GM10248 (cell line): ENCODE data around the gene TLE2.

Experiments
- CTCF ChIA-PET: fragments of 300-600 bp; sonication (Branson Sonifier 250); formaldehyde crosslinking; extraction: SDS; loops from one replicate; lab custom pipeline; 2021; ENCODE audit warnings: antibody characterized with exemption; lab: Yijun Ruan, JAX
- POLR2A ChIA-PET: fragments of 350-650 bp; sonication (Branson Sonifier 250); formaldehyde crosslinking; extraction: SDS; loops from one replicate; lab custom pipeline; 2020; ENCODE audit warnings: antibody characterized with exemption; lab: Yijun Ruan, JAX
- DNase-seq: peaks from one replicate; pipeline ENCODE4 v3.0.0; 2012; ENCODE audit errors: extremely low spot score
- TF ChIP-seq, protein P1 (sequence below): IDR thresholded peaks from 2 replicates; pipeline ENCODE4 v1.5.1; 2012; ENCODE audit warnings: mild to moderate bottlenecking, low read depth; ENCODE audit errors: extremely low read depth, missing control alignments, control extremely low read depth

The TLE2 gene

GRCh38 chr19:3035542-3036118 lies 6.5 kb upstream of the TLE2 start:
- TF ChIP-seq, protein P1, sequence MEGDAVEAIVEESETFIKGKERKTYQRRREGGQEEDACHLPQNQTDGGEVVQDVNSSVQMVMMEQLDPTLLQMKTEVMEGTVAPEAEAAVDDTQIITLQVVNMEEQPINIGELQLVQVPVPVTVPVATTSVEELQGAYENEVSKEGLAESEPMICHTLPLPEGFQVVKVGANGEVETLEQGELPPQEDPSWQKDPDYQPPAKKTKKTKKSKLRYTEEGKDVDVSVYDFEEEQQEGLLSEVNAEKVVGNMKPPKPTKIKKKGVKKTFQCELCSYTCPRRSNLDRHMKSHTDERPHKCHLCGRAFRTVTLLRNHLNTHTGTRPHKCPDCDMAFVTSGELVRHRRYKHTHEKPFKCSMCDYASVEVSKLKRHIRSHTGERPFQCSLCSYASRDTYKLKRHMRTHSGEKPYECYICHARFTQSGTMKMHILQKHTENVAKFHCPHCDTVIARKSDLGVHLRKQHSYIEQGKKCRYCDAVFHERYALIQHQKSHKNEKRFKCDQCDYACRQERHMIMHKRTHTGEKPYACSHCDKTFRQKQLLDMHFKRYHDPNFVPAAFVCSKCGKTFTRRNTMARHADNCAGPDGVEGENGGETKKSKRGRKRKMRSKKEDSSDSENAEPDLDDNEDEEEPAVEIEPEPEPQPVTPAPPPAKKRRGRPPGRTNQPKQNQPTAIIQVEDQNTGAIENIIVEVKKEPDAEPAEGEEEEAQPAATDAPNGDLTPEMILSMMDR: no peak
- peak; percentile 100 for DNase-seq
- ChIA-PET POLR2A (interaction anchor here (0.6 to 1.3 kb wide), 5 partner anchors 12 to 559 kb away, joined by 3 to 6 read pairs (median 4); partner anchors contain the start of gene GADD45B), CTCF (interaction anchor here (0.9 to 3.9 kb wide), 17 partner anchors 10 to 90 kb away, joined by 3 to 19 read pairs (median 4); partner anchors contain the start of gene TLE6)

DNA sequence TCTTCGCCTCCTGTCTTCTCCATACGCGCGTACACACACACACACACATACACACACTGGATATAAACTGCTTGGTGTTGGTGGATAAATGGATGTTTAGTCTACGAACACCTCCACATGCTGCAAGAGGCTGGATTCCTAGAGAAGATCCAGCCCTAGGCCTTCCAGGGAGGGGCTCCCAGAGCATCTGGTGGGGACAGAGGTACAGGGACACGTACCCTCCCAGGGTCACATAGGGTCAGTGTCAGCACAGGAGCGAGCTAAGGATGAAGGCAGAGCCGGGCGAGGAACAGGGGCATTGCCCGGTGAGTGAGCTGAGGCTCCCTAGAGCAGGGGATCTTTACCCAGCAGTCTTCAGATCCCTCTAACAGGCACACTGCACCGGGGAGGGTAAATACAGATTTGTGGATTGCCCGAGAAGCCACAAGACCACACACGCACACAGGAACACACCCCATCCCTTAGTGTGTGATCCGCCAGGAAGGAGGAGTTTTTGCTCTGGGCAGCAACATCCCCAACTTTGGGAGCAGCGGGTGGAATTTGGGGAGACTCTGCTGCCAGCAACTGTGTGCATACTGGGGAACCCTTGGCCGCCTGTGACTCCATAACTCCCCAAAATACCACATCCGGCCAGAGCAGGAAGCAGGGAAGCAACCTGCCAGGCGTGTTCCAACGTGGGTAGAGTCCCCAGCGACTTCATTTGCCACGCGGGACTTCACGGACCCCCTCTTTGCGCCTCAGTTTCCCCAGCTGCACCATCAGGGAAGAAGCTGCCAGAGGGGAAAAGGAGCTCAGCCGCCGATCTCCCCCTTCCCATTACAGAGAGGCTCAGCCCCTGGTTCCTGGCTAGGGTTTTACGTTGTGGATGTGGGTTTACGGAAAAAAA lies 5.8 kb upstream of the TLE2 start:
- POLR2A ChIA-PET: interaction anchor here (0.7 to 1.3 kb wide), 3 partner anchors 18 to 90 kb away, joined by 3 to 6 read pairs (median 3); no protein-coding TSS in a partner anchor
- TF ChIP-seq, protein P1: no peak
- CTCF ChIA-PET: interaction anchor here (0.9 to 3.9 kb wide), 14 partner anchors 11 to 91 kb away, joined by 3 to 19 read pairs (median 4); partner anchors contain the start of gene TLE6
- no peak for DNase-seq

DNA sequence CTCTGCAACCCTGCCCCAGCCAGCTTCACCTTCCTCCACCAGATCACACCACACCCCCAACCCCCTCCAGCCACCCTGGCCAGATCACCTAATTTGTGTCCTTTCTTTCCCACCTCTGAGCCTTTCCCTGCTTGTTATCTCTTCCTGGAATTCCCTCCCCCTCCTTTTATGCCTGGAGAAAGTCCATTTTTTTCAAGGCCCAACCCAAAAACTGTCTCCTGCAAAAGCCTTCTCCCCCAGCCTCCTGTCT lies 5.3 kb upstream of the TLE2 start:
- ChIA-PET POLR2A (no interaction called here), CTCF (interaction anchor here (3.4 kb wide), 1 partner anchor 12 kb away, joined by 11 read pairs; no protein-coding TSS in a partner anchor)

DNA sequence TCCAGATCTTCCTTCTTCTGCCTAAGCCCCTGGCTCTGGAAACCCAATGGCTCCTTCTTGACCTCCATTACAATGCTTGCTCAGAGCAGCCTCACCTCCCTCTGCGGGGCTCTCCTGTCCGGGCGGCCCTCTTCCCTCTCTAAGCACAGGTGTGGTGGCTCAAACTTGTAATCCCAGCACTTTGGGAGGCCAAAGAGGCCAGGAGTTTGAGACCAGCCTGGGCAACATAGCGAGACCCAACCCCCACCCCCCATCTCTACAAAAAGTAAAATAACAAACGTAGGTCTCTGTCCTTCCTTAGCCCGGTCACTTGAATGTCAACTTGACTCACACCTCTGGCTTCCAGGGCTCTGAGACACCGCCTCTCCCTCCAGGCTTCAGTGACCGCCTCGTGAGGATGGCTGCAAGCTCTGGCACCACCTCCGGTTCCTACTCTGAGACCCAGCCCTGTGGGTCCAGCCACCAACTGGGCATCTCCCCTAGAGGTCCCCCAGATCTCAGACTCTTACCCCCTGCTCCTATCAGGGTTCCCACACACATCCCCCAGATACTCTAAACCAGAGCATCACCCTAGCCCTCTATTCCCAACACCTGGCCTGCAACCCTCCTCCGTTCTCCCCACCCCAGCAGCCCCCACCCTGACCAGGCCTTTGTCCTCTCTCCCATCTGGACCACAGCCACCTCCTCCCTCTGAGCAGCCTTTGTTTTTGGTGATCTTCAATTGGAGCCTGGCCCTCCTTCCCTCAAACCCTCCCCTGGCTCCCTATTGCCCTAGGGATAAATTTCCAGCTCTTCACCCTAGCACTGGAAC lies 4.7 kb upstream of the TLE2 start:
- CTCF ChIA-PET: interaction anchor here (3.4 kb wide), 1 partner anchor 12 kb away, joined by 11 read pairs; no protein-coding TSS in a partner anchor

More for the DNA sequence above, 5.3 kb upstream of the TLE2 start:
- TF ChIP-seq, protein P1: no peak
- DNase-seq: no peak

DNA sequence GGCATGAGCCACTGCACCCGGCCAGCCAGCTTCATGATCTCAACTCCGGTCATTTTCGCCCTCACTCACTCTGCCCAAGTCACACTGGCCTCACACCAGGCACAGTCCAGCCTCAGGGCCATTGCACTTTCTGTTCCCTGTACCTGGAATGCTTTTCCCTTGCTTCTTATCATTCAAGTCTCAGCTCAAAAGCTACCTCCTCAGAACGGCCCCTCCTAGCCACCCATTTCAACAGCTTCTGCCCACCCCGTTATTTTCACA lies 2.5 kb upstream of the TLE2 start:
- POLR2A ChIA-PET: no interaction called here
- DNase-seq: no peak
- CTCF ChIA-PET: interaction anchor here (1.3 to 1.7 kb wide), 2 partner anchors 44 to 72 kb away, joined by 4 to 5 read pairs; no protein-coding TSS in a partner anchor
- TF ChIP-seq, protein P1: no peak

More for the DNA sequence above, 4.7 kb upstream of the TLE2 start:
- no peak for DNase-seq
- POLR2A ChIA-PET: no interaction called here
- TF ChIP-seq, protein P1: no peak
